Measurements from ENCODE around the gene LRRC34. TPM values are rescaled to one million over a fixed set of nuclear protein-coding genes. Genes with fewer than 3 reads are reported as not detected.
A peak's percentile ranks its signal among the peaks of the same experiment; 100 is the strongest.

LRRC34 gene
- polyA plus RNA-seq, 1 donor (not counting 4 experiments of a cell fraction or from before 2014, with no cell fraction given): 0.43 TPM

GRCh38 chr3:169772897-169773816 is 39.5 kb downstream of the LRRC34 start, which contains the start of gene MYNN:
Gene MYNN (plus strand): TSS chr3:169773396. CDS start chr3:169774296, 900 bp downstream.
- TF ChIP-seq, protein P1, sequence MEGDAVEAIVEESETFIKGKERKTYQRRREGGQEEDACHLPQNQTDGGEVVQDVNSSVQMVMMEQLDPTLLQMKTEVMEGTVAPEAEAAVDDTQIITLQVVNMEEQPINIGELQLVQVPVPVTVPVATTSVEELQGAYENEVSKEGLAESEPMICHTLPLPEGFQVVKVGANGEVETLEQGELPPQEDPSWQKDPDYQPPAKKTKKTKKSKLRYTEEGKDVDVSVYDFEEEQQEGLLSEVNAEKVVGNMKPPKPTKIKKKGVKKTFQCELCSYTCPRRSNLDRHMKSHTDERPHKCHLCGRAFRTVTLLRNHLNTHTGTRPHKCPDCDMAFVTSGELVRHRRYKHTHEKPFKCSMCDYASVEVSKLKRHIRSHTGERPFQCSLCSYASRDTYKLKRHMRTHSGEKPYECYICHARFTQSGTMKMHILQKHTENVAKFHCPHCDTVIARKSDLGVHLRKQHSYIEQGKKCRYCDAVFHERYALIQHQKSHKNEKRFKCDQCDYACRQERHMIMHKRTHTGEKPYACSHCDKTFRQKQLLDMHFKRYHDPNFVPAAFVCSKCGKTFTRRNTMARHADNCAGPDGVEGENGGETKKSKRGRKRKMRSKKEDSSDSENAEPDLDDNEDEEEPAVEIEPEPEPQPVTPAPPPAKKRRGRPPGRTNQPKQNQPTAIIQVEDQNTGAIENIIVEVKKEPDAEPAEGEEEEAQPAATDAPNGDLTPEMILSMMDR (optimal IDR thresholded peaks at IDR 0.05 in 1 of 3, IDR thresholded peaks at IDR 0.05 in 1 of 3, conservative IDR thresholded peaks at IDR 0.05 in 1 of 3; ENCODE audit: extremely low read depth in 1 of 3, insufficient read depth in 2 of 3, low read length in 3 of 3): peak in 2 of 3 experiments; percentile 8 to 10
- TF ChIP-seq EZH2 (IDR thresholded peaks at IDR 0.05; ENCODE audit: low read length): no peak
- Histone ChIP-seq H3K36me3 (ENCODE audit: control insufficient read depth in 2 of 2, extremely low read depth in 1 of 2, insufficient read depth in 2 of 2, low read length in 2 of 2) (peaks cover 3 to 12% of the 10 kb centered on the region in 2 experiments), H2AFZ (ENCODE audit: control insufficient read depth, low read length) (peak within 1 kb of the TSS; percentile 97), H3K9me3 (ENCODE audit: control insufficient read depth, low read depth, low read length) (no peaks in the 10 kb centered on the region), H3K9ac (ENCODE audit: control insufficient read depth, extremely low read depth, insufficient read depth, low read length) (peak within 1 kb of the TSS; percentile 99), H3K4me2 (ENCODE audit: control insufficient read depth, extremely low read depth, insufficient read depth, low read depth, low read length) (peak within 1 kb of the TSS; percentile 93), H3K27me3 (ENCODE audit: control insufficient read depth, extremely low read depth, insufficient read depth, low read length) (no peaks in the 10 kb centered on the region), H3K4me3 (ENCODE audit: control insufficient read depth in 2 of 3, extremely low read depth in 1 of 3, insufficient read depth in 2 of 3, low read depth in 1 of 3, low read length in 3 of 3) (peak within 1 kb of the TSS; percentile 75 to 97 (median 76)), H4K20me1 (ENCODE audit: control insufficient read depth, extremely low read depth, insufficient read depth, low read length) (no peaks in the 10 kb centered on the region), H3K4me1 (ENCODE audit: control insufficient read depth, extremely low read depth, insufficient read depth, low read length) (peaks cover 18% of the 10 kb centered on the region), H3K79me2 (ENCODE audit: control insufficient read depth, insufficient read depth, low read length) (peaks cover 40% of the 10 kb centered on the region), H3K27ac (ENCODE audit: control insufficient read depth, insufficient read depth, low read length) (peak within 1 kb of the TSS; percentile 98), H3K9me1 (ENCODE audit: control insufficient read depth, extremely low read depth, insufficient read depth, low read length) (no peaks in the 10 kb centered on the region)
- DNase-seq (ENCODE audit: low read depth, low spot score) (peak; percentile 25), FAIRE-seq (peak; percentile 84)
- dilution Hi-C loops (cut with MboI; ENCODE audit: extremely low pct_ligation_motif_present, low sequenced_read_pairs): no loop called here

- peak overlapping the region; percentile 90 for H2AFZ ChIP-seq (ENCODE audit: control insufficient read depth, low read length)
- DNase-seq (ENCODE audit: low read depth, low spot score): peak; percentile 32
Measured at GRCh38 chr3:169772305-169772896, 40.3 kb downstream of the LRRC34 start.

More at GRCh38 chr3:169772305-169772896, 40.3 kb downstream of the LRRC34 start:
- no peak for TF ChIP-seq EZH2 (IDR thresholded peaks at IDR 0.05; ENCODE audit: low read length)
- TF ChIP-seq, protein P1 (optimal IDR thresholded peaks at IDR 0.05 in 1 of 3, IDR thresholded peaks at IDR 0.05 in 1 of 3, conservative IDR thresholded peaks at IDR 0.05 in 1 of 3; ENCODE audit: extremely low read depth in 1 of 3, insufficient read depth in 2 of 3, low read length in 3 of 3): no peak
- H3K9ac ChIP-seq (ENCODE audit: control insufficient read depth, extremely low read depth, insufficient read depth, low read length): peak overlapping the region; percentile 99
- H3K27ac ChIP-seq (ENCODE audit: control insufficient read depth, insufficient read depth, low read length): peak overlapping the region; percentile 98
- dilution Hi-C loops (cut with MboI; ENCODE audit: extremely low pct_ligation_motif_present, low sequenced_read_pairs): no loop called here
- H3K27me3 ChIP-seq (ENCODE audit: control insufficient read depth, extremely low read depth, insufficient read depth, low read length): no peaks in the 10 kb centered on the region
- H3K79me2 ChIP-seq (ENCODE audit: control insufficient read depth, insufficient read depth, low read length): peaks cover 33% of the 10 kb centered on the region
- peak overlapping the region; percentile 75 to 97 (median 76) for H3K4me3 ChIP-seq (ENCODE audit: control insufficient read depth in 2 of 3, extremely low read depth in 1 of 3, insufficient read depth in 2 of 3, low read depth in 1 of 3, low read length in 3 of 3)
- peaks cover 18% of the 10 kb centered on the region for H3K4me1 ChIP-seq (ENCODE audit: control insufficient read depth, extremely low read depth, insufficient read depth, low read length)
- no peaks in the 10 kb centered on the region for H3K9me3 ChIP-seq (ENCODE audit: control insufficient read depth, low read depth, low read length)
- H3K9me1 ChIP-seq (ENCODE audit: control insufficient read depth, extremely low read depth, insufficient read depth, low read length): no peaks in the 10 kb centered on the region
- FAIRE-seq: no peak
- H4K20me1 ChIP-seq (ENCODE audit: control insufficient read depth, extremely low read depth, insufficient read depth, low read length): no peaks in the 10 kb centered on the region
- H3K36me3 ChIP-seq (ENCODE audit: control insufficient read depth in 2 of 2, extremely low read depth in 1 of 2, insufficient read depth in 2 of 2, low read length in 2 of 2): peaks cover 3 to 12% of the 10 kb centered on the region in 2 experiments
- peak overlapping the region; percentile 93 for H3K4me2 ChIP-seq (ENCODE audit: control insufficient read depth, extremely low read depth, insufficient read depth, low read depth, low read length)
